GM06990 (cell line): Measurements from ENCODE around the gene KCNH3.

Experiments used
- DNase-seq: peaks from one replicate; pipeline ENCODE4 v3.0.0-alpha.2; 2011; ENCODE audit not compliant: insufficient read length; ENCODE audit errors: extremely low read depth
- H3K27me3 ChIP-seq: replicated peaks from 2 replicates; pipeline ENCODE4 v1.6.0; 2011; ENCODE audit warnings: low read length; ENCODE audit not compliant: control insufficient read depth, insufficient read depth
- H3K36me3 ChIP-seq: 2 replicates; pipeline ENCODE4 v1.5.1; 2011; ENCODE audit warnings: low read length; ENCODE audit not compliant: control insufficient read depth, insufficient read depth
- H3K4me3 ChIP-seq: replicated peaks from 2 replicates; pipeline ENCODE4 v1.5.1; 2011; ENCODE audit warnings: low read depth, mild to moderate bottlenecking, control low read depth, low read length
- CTCF ChIP-seq: IDR thresholded peaks from 2 replicates; pipeline ENCODE4 v1.5.1; 2011; ENCODE audit warnings: low read length, control low read depth, mild to moderate bottlenecking, inconsistent platforms; ENCODE audit not compliant: insufficient read depth, poor library complexity, severe bottlenecking

KCNH3 gene

GRCh38 chr12:49541140-49541861, 2.5 kb downstream of the KCNH3 start:
- Histone ChIP-seq H3K4me3 (no peak overlapping the region), H3K27me3 (peaks cover 5% of the 10 kb centered on the region), H3K36me3 (no peaks in the 10 kb centered on the region)
- no peak for DNase-seq
- no peak for TF ChIP-seq CTCF

DNA sequence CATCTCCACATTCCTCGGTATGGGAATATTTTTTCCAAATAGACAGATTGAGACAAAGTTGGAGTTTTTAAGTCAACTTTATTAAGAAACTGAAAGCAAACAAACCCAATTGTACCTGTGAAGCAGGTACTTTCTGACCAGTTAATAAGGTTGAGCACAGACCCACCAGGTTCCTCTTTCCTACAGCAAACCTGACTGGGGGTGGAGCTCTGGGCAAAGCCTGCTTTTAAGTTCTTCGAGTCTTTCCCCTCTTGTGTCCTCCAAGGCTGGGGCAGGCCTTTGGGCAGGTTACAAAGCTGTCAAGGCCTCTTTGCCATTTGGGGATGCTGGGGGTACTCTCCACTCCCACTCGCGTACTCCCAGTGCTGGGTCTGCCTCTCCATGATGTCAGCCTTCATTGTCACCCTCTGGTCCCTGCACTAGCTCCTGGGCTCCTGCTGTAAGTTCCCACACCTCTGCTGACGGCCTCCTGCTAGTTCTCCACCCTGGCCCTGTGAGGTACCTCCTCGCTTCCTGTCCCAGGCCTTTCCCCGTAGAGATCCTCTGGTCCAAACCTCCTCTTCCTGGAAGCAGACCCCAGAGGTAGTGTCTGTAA, 3.2 kb downstream of the KCNH3 start:
- no peak for TF ChIP-seq CTCF
- no peak for DNase-seq
- Histone ChIP-seq H3K27me3 (peaks cover 5% of the 10 kb centered on the region), H3K4me3 (no peak overlapping the region), H3K36me3 (no peaks in the 10 kb centered on the region)

DNA sequence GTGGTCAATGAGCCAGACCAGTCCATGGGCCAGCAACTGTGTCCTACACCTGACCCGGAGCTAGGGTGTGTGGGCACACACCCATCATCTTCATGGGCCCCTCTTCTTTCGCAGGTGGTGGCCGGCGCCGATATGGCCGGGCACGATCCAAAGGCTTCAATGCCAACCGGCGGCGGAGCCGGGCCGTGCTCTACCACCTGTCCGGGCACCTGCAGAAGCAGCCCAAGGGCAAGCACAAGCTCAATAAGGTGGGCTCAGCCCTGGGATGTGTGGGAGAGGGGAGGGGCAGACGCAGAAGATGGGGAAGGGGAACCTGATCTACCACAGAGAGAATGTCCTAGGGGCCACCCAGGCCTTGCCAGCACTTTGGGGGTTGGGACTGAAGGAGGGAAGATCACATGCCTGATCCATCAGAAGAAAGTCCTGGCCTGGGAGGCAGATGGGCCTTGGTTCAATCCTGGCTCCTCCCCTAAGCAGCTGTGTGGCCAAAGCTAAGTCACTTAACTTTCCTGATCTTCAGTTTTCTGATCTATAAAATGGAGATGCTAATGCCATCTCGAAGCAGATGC, 3.8 kb downstream of the KCNH3 start:
- no peak for TF ChIP-seq CTCF
- H3K27me3 ChIP-seq: peaks cover 3% of the 10 kb centered on the region
- H3K4me3 ChIP-seq: no peak overlapping the region
- no peak for DNase-seq
- no peaks in the 10 kb centered on the region for H3K36me3 ChIP-seq

DNA sequence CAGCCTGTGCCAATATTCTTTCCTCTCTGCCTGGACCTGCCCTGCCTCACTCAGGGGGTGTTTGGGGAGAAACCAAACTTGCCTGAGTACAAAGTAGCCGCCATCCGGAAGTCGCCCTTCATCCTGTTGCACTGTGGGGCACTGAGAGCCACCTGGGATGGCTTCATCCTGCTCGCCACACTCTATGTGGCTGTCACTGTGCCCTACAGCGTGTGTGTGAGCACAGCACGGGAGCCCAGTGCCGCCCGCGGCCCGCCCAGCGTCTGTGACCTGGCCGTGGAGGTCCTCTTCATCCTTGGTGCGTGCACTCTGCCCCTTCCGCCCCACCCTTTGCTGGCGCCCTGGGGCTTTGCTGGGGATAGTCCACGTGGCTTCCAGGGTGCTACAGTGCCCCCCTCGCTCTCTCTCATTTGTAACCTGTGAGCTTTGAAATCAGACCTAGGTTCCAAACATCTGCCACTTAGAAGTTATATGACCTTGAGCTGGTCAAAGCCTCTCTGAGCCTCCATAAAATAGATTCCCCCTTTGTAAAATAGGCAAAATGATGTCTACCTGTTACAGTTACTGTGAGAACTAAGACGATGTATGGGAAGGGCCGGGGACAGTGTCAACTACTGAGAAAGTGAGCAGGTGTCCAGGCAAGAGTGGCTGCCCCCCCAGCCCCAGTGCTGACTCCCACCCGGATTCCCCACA, 4.5 kb downstream of the KCNH3 start:
- no peak overlapping the region for H3K4me3 ChIP-seq
- H3K27me3 ChIP-seq: peaks cover 4% of the 10 kb centered on the region
- TF ChIP-seq CTCF: no peak
- no peaks in the 10 kb centered on the region for H3K36me3 ChIP-seq
- no peak for DNase-seq

DNA sequence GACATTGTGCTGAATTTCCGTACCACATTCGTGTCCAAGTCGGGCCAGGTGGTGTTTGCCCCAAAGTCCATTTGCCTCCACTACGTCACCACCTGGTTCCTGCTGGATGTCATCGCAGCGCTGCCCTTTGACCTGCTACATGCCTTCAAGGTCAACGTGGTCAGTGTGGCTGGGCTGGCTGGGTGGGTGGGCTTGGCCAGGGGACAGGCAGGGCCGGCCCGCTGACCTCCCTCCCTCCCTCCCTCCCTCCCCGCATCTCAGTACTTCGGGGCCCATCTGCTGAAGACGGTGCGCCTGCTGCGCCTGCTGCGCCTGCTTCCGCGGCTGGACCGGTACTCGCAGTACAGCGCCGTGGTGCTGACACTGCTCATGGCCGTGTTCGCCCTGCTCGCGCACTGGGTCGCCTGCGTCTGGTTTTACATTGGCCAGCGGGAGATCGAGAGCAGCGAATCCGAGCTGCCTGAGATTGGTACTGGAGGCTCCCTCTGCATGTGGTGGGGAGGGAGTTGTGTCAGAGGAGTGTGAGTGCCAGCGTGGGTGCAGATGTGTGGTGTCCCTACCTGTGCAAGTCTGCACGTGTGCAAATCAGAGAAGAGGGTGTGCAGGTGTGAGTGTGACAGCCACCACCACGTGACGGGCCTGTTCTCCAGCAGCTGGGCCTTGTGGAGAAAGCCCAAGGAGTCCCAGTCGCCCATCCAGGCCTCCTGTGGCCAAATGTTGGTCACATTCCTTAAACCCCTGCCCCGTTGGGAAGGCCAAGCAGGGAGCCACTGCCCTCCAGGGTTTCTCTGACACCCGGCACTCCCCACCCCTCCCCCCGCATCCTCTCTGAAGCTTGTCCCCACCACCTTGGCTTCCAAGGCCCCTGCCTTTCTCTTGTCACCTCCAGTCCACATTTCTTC, 5.3 kb downstream of the KCNH3 start:
- H3K36me3 ChIP-seq: no peaks in the 10 kb centered on the region
- no peak overlapping the region for H3K4me3 ChIP-seq
- TF ChIP-seq CTCF: no peak
- no peak for DNase-seq
- peaks cover 4% of the 10 kb centered on the region for H3K27me3 ChIP-seq
